Kidney epithelial cell (primary cell): Measurements from ENCODE around the gene TLX1. TPM values are rescaled to one million over a fixed set of nuclear protein-coding genes. Genes with fewer than 3 reads are reported as not detected.

ENCODE experiments used
- DNase-seq: peaks from one replicate; pipeline ENCODE4 v3.0.0-alpha.2; 2010; ENCODE audit warnings: low read depth
- H3K27me3 ChIP-seq: 2 replicates; pipeline ENCODE4 v1.6.0; 2011; ENCODE audit warnings: low read length; ENCODE audit not compliant: control insufficient read depth, insufficient read depth
- H3K36me3 ChIP-seq: 2 replicates; pipeline ENCODE4 v1.5.1; 2011; ENCODE audit warnings: low read length; ENCODE audit not compliant: control insufficient read depth, insufficient read depth
- H3K4me3 ChIP-seq: 2 replicates; pipeline ENCODE4 v1.5.1; 2011; ENCODE audit warnings: low read depth, mild to moderate bottlenecking, control low read depth, low read length
- CTCF ChIP-seq: IDR thresholded peaks from 2 replicates; pipeline ENCODE4 v1.5.1; 2011; ENCODE audit warnings: mild to moderate bottlenecking, moderate library complexity, low read length, control low read depth, inconsistent platforms; ENCODE audit not compliant: insufficient read depth, poor library complexity, severe bottlenecking
- total RNA-seq: library from RNA; depleted of rRNA; stranded (reverse); fragments of >200 nt; gene quantifications from 2 replicates; pipeline ENCODE4 v1.2.3, GENCODE V29; 2015

The TLX1 gene
- total RNA-seq, 1 donor from 2014 or later = not detected

DNA sequence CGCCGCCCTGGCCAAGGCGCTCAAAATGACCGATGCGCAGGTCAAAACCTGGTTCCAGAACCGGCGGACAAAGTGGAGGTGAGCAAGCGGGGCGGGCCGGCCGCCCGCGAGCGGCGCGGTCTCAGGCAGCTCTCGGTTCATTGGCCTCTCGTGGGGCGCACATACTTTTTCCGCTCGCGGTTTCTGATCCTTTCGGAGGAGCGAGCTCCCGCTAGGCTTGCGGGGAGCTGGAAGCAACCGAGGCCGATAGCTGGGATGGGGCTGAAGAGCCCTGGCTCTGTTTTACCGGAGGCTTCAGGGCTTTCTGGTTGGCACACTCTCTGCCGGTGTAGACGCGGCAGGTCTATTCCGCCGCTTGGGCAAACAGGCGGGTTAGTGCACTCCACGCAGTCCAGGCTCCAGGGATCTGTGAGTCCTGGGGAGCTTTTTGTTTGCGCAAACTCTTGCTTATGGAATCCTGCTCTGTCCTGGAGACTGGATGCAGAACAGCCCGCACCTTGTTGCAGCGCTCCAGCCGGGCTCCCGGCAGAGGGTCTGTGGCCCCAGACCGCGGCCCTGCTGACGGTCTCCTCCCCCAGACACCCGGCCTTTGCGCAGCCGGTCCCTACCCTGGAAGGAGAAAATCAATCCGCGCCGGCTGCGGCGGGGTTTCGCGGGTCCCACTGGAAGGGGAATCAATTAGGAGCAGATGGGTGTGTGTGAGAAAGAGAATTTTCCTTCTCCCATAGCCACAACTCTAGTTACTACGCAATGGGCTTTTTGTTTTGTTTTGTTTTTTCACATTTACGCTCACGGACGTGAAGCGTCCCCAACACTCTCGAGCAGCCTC is 3.4 kb downstream of the TLX1 start:
- no peaks in the 10 kb centered on the region for H3K36me3 ChIP-seq
- no peak for DNase-seq
- peaks cover 98% of the 10 kb centered on the region for H3K27me3 ChIP-seq
- H3K4me3 ChIP-seq = no peak overlapping the region
- no peak for TF ChIP-seq CTCF

- peaks cover 100% of the 10 kb centered on the region for H3K27me3 ChIP-seq
- no peak for DNase-seq
- no peak for TF ChIP-seq CTCF
- no peak overlapping the region for H3K4me3 ChIP-seq
- no peaks in the 10 kb centered on the region for H3K36me3 ChIP-seq
Observed at GRCh38 chr10:101135141-101136006, 4.3 kb downstream of the TLX1 start.

GRCh38 chr10:101136007-101136707 is 5.1 kb downstream of the TLX1 start:
- no peak for TF ChIP-seq CTCF
- DNase-seq = no peak
- H3K4me3 ChIP-seq = no peak overlapping the region
- H3K27me3 ChIP-seq = peaks cover 100% of the 10 kb centered on the region
- no peaks in the 10 kb centered on the region for H3K36me3 ChIP-seq

DNA sequence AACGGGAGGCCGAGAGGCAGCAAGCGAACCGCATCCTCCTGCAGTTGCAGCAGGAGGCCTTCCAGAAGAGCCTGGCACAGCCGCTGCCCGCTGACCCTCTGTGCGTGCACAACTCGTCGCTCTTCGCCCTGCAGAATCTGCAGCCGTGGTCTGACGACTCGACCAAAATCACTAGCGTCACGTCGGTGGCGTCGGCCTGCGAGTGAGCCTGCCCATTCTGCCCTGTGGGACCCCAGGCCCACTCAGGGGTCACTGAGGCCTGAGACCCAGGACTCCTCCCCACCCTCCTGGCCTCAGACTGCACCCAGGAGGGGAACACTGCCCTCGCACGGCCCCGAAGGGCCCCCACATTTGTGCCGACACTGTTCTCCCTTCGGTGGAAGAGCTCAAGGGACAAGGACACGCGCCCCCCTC is 5.6 kb downstream of the TLX1 start:
- Histone ChIP-seq H3K36me3 (no peaks in the 10 kb centered on the region), H3K27me3 (peaks cover 100% of the 10 kb centered on the region), H3K4me3 (no peak overlapping the region)
- no peak for DNase-seq
- TF ChIP-seq CTCF = no peak

DNA sequence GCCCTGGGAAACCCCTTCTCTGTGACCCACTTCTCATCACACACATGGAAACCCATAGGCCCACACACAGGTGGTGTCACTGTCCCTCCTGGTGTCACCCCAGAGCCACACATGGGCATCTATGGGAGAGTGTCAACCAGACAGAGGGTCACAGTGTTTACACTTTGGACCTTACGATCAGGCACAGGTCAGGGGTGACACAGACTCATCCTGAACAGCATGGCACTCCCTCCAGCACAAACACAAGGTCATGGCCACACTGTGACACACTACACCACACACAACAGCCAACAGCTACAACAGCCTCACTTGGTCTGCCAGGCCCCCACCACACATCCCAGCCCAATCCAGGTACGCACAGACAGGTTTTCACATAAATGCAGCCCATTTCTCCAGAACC is 6.2 kb downstream of the TLX1 start:
- no peak for DNase-seq
- Histone ChIP-seq H3K4me3 (no peak overlapping the region), H3K27me3 (peaks cover 99% of the 10 kb centered on the region), H3K36me3 (no peaks in the 10 kb centered on the region)
- TF ChIP-seq CTCF = no peak
